HEK293 (cell line): ENCODE results near the gene ATF6.

Source experiments
- CTCF ChIA-PET: fragments of 350-600 bp; formaldehyde crosslinking; extraction: SDS; loops from one replicate; lab custom pipeline; 2021; ENCODE audit warnings: antibody characterized with exemption; lab: Yijun Ruan, JAX
- POLR2A ChIA-PET: fragments of 300-600 bp; formaldehyde crosslinking; extraction: SDS; loops from one replicate; lab custom pipeline; 2020; ENCODE audit warnings: antibody characterized with exemption, inconsistent platforms; lab: Yijun Ruan, JAX
- H3K27ac ChIP-seq: fragments of 200-500 bp; sonication (Bioruptor generic); 2 replicates; pipeline ENCODE4 v1.5.1; 2014; ENCODE audit warnings: low read depth, low read length, control low read depth, inconsistent platforms; ENCODE audit errors: extremely low read depth
- H3K36me3 ChIP-seq, 2 experiments: fragments of 200-500 bp in 1 of 2; sonication (Bioruptor generic) in 1 of 2; 1 replicate in 1 of 2; 2 replicates in 1 of 2; pipeline ENCODE4 v1.5.1; 2014 to 2017; ENCODE audit warnings: inconsistent platforms in 2 of 2, low read length in 2 of 2; ENCODE audit not compliant: control insufficient read depth in 2 of 2, insufficient read depth in 1 of 2
- H3K4me1 ChIP-seq: fragments of 200-500 bp; sonication (Bioruptor generic); 2 replicates; pipeline ENCODE4 v1.5.1; 2014; ENCODE audit warnings: mild to moderate bottlenecking, low read length, inconsistent platforms; ENCODE audit not compliant: control insufficient read depth, insufficient read depth
- H3K4me3 ChIP-seq: 2 replicates; pipeline ENCODE4 v1.5.1; 2011; ENCODE audit warnings: low read depth, mild to moderate bottlenecking, control low read depth, low read length, moderate library complexity
- H3K9me3 ChIP-seq: fragments of 200-500 bp; sonication (Bioruptor generic); 2 replicates; pipeline ENCODE4 v1.5.1; 2014; ENCODE audit warnings: low read depth, low read length, inconsistent platforms; ENCODE audit not compliant: control insufficient read depth, insufficient read depth
- GLI4 ChIP-seq: fragments of 450-650 bp; formaldehyde crosslinking; IDR thresholded peaks from 2 replicates; pipeline ENCODE4 v1.5.1; 2016; ENCODE audit warnings: missing biosample characterization, missing genetic modification characterization
- GLIS1 ChIP-seq: fragments of 450-650 bp; formaldehyde crosslinking; IDR thresholded peaks from 2 replicates; pipeline ENCODE4 v1.5.1; 2016; ENCODE audit warnings: missing biosample characterization, missing genetic modification characterization
- GLIS2 ChIP-seq: fragments of 450-650 bp; formaldehyde crosslinking; IDR thresholded peaks from 2 replicates; pipeline ENCODE4 v1.5.1; 2016; ENCODE audit warnings: missing biosample characterization, missing genetic modification characterization
- KLF1 ChIP-seq: fragments of 450-650 bp; formaldehyde crosslinking; IDR thresholded peaks from 2 replicates; pipeline ENCODE4 v1.5.1; 2016; ENCODE audit warnings: missing biosample characterization, missing genetic modification characterization
- OSR2 ChIP-seq: fragments of 450-650 bp; formaldehyde crosslinking; IDR thresholded peaks from 2 replicates; pipeline ENCODE4 v1.5.1; 2016; ENCODE audit warnings: missing biosample characterization, missing genetic modification characterization
- PRDM10 ChIP-seq: fragments of 450-650 bp; formaldehyde crosslinking; IDR thresholded peaks from 2 replicates; pipeline ENCODE4 v1.5.1; 2016; ENCODE audit warnings: missing biosample characterization, missing genetic modification characterization
- SCRT2 ChIP-seq: fragments of 450-650 bp; formaldehyde crosslinking; IDR thresholded peaks from 2 replicates; pipeline ENCODE4 v1.5.1; 2016; ENCODE audit warnings: missing biosample characterization, missing genetic modification characterization
- ZBTB21 ChIP-seq: fragments of 450-650 bp; formaldehyde crosslinking; IDR thresholded peaks from 2 replicates; pipeline ENCODE4 v1.5.1; 2017; ENCODE audit warnings: missing biosample characterization, missing genetic modification characterization
- ZBTB8A ChIP-seq: fragments of 450-650 bp; formaldehyde crosslinking; IDR thresholded peaks from 2 replicates; pipeline ENCODE4 v1.5.1; 2016; ENCODE audit warnings: missing biosample characterization, missing genetic modification characterization
- ZFP69B ChIP-seq: fragments of 450-650 bp; formaldehyde crosslinking; IDR thresholded peaks from 2 replicates; pipeline ENCODE4 v1.5.1; 2016; ENCODE audit warnings: missing biosample characterization, missing genetic modification characterization
- ZNF140 ChIP-seq: fragments of 450-650 bp; formaldehyde crosslinking; IDR thresholded peaks from 2 replicates; pipeline ENCODE4 v1.5.1; 2016; ENCODE audit warnings: missing biosample characterization, missing genetic modification characterization
- ZNF202 ChIP-seq: fragments of 450-650 bp; formaldehyde crosslinking; IDR thresholded peaks from 2 replicates; pipeline ENCODE4 v1.5.1; 2016; ENCODE audit warnings: missing biosample characterization, missing genetic modification characterization, borderline replicate concordance
- ZNF23 ChIP-seq: fragments of 450-650 bp; formaldehyde crosslinking; IDR thresholded peaks from 2 replicates; pipeline ENCODE4 v1.5.1; 2016; ENCODE audit warnings: missing biosample characterization, missing genetic modification characterization, borderline replicate concordance
- ZNF266 ChIP-seq: fragments of 450-650 bp; formaldehyde crosslinking; IDR thresholded peaks from 2 replicates; pipeline ENCODE4 v1.5.1; 2016; ENCODE audit warnings: missing biosample characterization, missing genetic modification characterization, low read depth
- ZNF37A ChIP-seq: fragments of 450-650 bp; IDR thresholded peaks from 2 replicates; pipeline ENCODE4 v1.5.1; 2018; ENCODE audit warnings: missing biosample characterization, missing genetic modification characterization
- ZNF404 ChIP-seq: fragments of 450-650 bp; formaldehyde crosslinking; IDR thresholded peaks from 2 replicates; pipeline ENCODE4 v1.5.1; 2017; ENCODE audit warnings: missing biosample characterization, missing genetic modification characterization
- ZNF473 ChIP-seq: fragments of 450-650 bp; formaldehyde crosslinking; IDR thresholded peaks from 2 replicates; pipeline ENCODE4 v1.5.1; 2017; ENCODE audit warnings: missing biosample characterization, missing genetic modification characterization
- ZNF660 ChIP-seq: fragments of 450-650 bp; IDR thresholded peaks from 2 replicates; pipeline ENCODE4 v1.5.1; 2018; ENCODE audit warnings: missing biosample characterization, mild to moderate bottlenecking, missing genetic modification characterization
- ZNF830 ChIP-seq: fragments of 450-650 bp; IDR thresholded peaks from 2 replicates; pipeline ENCODE4 v1.5.0; 2018; ENCODE audit warnings: missing biosample characterization, missing genetic modification characterization, low read depth, mild to moderate bottlenecking, moderate library complexity
- ZSCAN23 ChIP-seq: fragments of 450-650 bp; formaldehyde crosslinking; IDR thresholded peaks from 2 replicates; pipeline ENCODE4 v1.5.1; 2016; ENCODE audit warnings: missing biosample characterization, missing genetic modification characterization
- ZSCAN30 ChIP-seq: fragments of 450-650 bp; IDR thresholded peaks from 2 replicates; pipeline ENCODE4 v1.5.1; 2018; ENCODE audit warnings: missing biosample characterization, mild to moderate bottlenecking, missing genetic modification characterization, moderate library complexity
- ZSCAN5A ChIP-seq: fragments of 450-650 bp; formaldehyde crosslinking; IDR thresholded peaks from 2 replicates; pipeline ENCODE4 v1.5.1; 2016; ENCODE audit warnings: missing biosample characterization, missing genetic modification characterization

ATF6 gene

GRCh38 chr1:161921990-161922389 lies 155.9 kb downstream of the ATF6 start:
- ChIA-PET POLR2A (no interaction called here), CTCF (interaction anchor here (1.1 kb wide), 1 partner anchor 17 kb away, joined by 3 read pairs; no protein-coding TSS in a partner anchor)
- Histone ChIP-seq H3K27ac (no peak overlapping the region), H3K4me3 (no peak overlapping the region), H3K36me3 (no peaks in the 10 kb centered on the region), H3K9me3 (no peaks in the 10 kb centered on the region), H3K4me1 (no peaks in the 10 kb centered on the region)
- no peak for TF ChIP-seq GLIS2 (tag by site-specific recombination)
- TF ChIP-seq ZSCAN5A (tag by site-specific recombination): no peak
- no peak for TF ChIP-seq KLF1 (tag by site-specific recombination)
- TF ChIP-seq ZNF140: no peak
- no peak for TF ChIP-seq PRDM10
- TF ChIP-seq ZNF660 (tag by site-specific recombination): no peak
- no peak for TF ChIP-seq ZFP69B (tag by site-specific recombination)
- no peak for TF ChIP-seq ZNF830 (tag by site-specific recombination)
- no peak for TF ChIP-seq GLIS1
- no peak for TF ChIP-seq ZBTB8A
- TF ChIP-seq ZBTB21 (tag by site-specific recombination): no peak
- no peak for TF ChIP-seq ZNF37A (tag by site-specific recombination)
- TF ChIP-seq ZNF404 (tag by site-specific recombination): no peak
- no peak for TF ChIP-seq ZSCAN23 (tag by site-specific recombination)
- TF ChIP-seq ZNF202: no peak
- TF ChIP-seq ZNF266: no peak

GRCh38 chr1:161928056-161928455 lies 161.9 kb downstream of the ATF6 start:
- POLR2A ChIA-PET: no interaction called here
- H3K9me3 ChIP-seq: no peaks in the 10 kb centered on the region
- no peaks in the 10 kb centered on the region for H3K4me1 ChIP-seq
- H3K27ac ChIP-seq: no peak overlapping the region
- TF ChIP-seq PRDM10: no peak
- TF ChIP-seq ZNF473 (tag by site-specific recombination): no peak
- no peak for TF ChIP-seq GLIS2 (tag by site-specific recombination)
- TF ChIP-seq ZNF23 (tag by site-specific recombination): no peak
- no peak for TF ChIP-seq OSR2 (tag by site-specific recombination)
- TF ChIP-seq ZSCAN30 (tag by site-specific recombination): no peak
- no peak for TF ChIP-seq GLI4 (tag by site-specific recombination)
- no peak for TF ChIP-seq SCRT2 (tag by site-specific recombination)
- TF ChIP-seq, all 188 proteins: peak for 0
- Histone ChIP-seq H3K4me3 (no peak overlapping the region), H3K36me3 (no peaks in the 10 kb centered on the region)
- CTCF ChIA-PET: interaction anchor here (1.1 kb wide), 1 partner anchor 135 kb away, joined by 3 read pairs; no protein-coding TSS in a partner anchor
